GM23248 (cell line): Measurements from ENCODE around the gene MACF1. TPM values are rescaled to one million over a fixed set of nuclear protein-coding genes. Genes with fewer than 3 reads are reported as not detected.

Experiments used
- DNase-seq: peaks from one replicate; pipeline ENCODE4 v3.0.0-alpha.2; 2015
- H2AFZ ChIP-seq: fragments of 200-600 bp; sonication (generic); 2 replicates; pipeline ENCODE4 v1.6.1; 2016; ENCODE audit warnings: antibody characterized with exemption
- H3F3A ChIP-seq: fragments of 200-600 bp; sonication (generic); 2 replicates; pipeline ENCODE4 v1.6.1; 2016; ENCODE audit warnings: mild to moderate bottlenecking, antibody characterized with exemption, mixed run types; ENCODE audit not compliant: insufficient read depth
- H3K27ac ChIP-seq: fragments of 200-600 bp; sonication (generic); 2 replicates; pipeline ENCODE4 v1.5.1; 2016; ENCODE audit warnings: mild to moderate bottlenecking
- H3K27me3 ChIP-seq: fragments of 200-600 bp; sonication (generic); replicated peaks from 2 replicates; pipeline ENCODE4 v1.6.1; 2016; ENCODE audit warnings: mild to moderate bottlenecking; ENCODE audit not compliant: insufficient read depth
- H3K36me3 ChIP-seq: fragments of 200-600 bp; sonication (generic); 2 replicates; pipeline ENCODE4 v1.6.1; 2016; ENCODE audit warnings: low read depth, mild to moderate bottlenecking
- H3K4me1 ChIP-seq: fragments of 200-600 bp; sonication (generic); 2 replicates; pipeline ENCODE4 v1.6.1; 2016; ENCODE audit warnings: mild to moderate bottlenecking; ENCODE audit not compliant: insufficient read depth
- H3K4me2 ChIP-seq: fragments of 200-600 bp; sonication (generic); one replicate; pipeline ENCODE4 v1.6.1; 2016; ENCODE audit warnings: mild to moderate bottlenecking; ENCODE audit not compliant: unreplicated experiment
- H3K4me3 ChIP-seq: fragments of 200-600 bp; sonication (generic); 2 replicates; pipeline ENCODE4 v1.5.1; 2016; ENCODE audit warnings: mild to moderate bottlenecking
- H3K79me2 ChIP-seq: fragments of 200-600 bp; sonication (generic); 2 replicates; pipeline ENCODE4 v1.6.1; 2016; ENCODE audit warnings: mild to moderate bottlenecking; ENCODE audit not compliant: insufficient read depth
- H3K9ac ChIP-seq: fragments of 200-600 bp; sonication (generic); 2 replicates; pipeline ENCODE4 v1.6.1; 2016; ENCODE audit warnings: mild to moderate bottlenecking
- H3K9me2 ChIP-seq: fragments of 200-600 bp; sonication (generic); 2 replicates; pipeline ENCODE4 v1.6.1; 2016; ENCODE audit warnings: mixed run types, mild to moderate bottlenecking, moderate library complexity; ENCODE audit not compliant: insufficient read depth
- H3K9me3 ChIP-seq: fragments of 200-600 bp; sonication (generic); one replicate; pipeline ENCODE4 v1.6.1; 2017; ENCODE audit warnings: low read depth
- H4K20me1 ChIP-seq: fragments of 200-600 bp; sonication (generic); 2 replicates; pipeline ENCODE4 v1.6.0; 2016; ENCODE audit not compliant: insufficient read depth
- EZH2 ChIP-seq: fragments of 200-600 bp; sonication (generic); IDR thresholded peaks from 2 replicates; pipeline ENCODE4 v1.6.1; 2018; ENCODE audit warnings: antibody characterized with exemption, mild to moderate bottlenecking; ENCODE audit not compliant: insufficient read depth, poor library complexity, severe bottlenecking
- EZH2phosphoT487 ChIP-seq: fragments of 200-600 bp; sonication (generic); IDR thresholded peaks from 2 replicates; pipeline ENCODE4 v1.6.1; 2018; ENCODE audit warnings: antibody characterized with exemption, moderate library complexity, mild to moderate bottlenecking, low read depth; ENCODE audit not compliant: insufficient read depth
- WGBS, 2 experiments: methylation state at CpG; one replicate each; pipeline ENCODE4 v1.1.6; 2015 to 2017; ENCODE audit warnings: low lambda C conversion rate in 2 of 2, low coverage in 1 of 2; ENCODE audit errors: missing lambda C conversion rate in 2 of 2; 5-methylcytosine and 5-hydroxymethylcytosine counted together
- in situ Hi-C: fragments of 300-500 bp; cut with MboI; formaldehyde crosslinking; loops from 2 replicates; pipeline ENCODE4 v1.15.0; 2020
- polyA plus RNA-seq: library from polyadenylated mRNA; unstranded; fragments of >200 nt; fragmentation: Nextera tagmentation; extraction: Ambion mirVana; gene quantifications from 2 replicates; pipeline ENCODE4 v1.2.1, GENCODE V29; 2016
- total RNA-seq: library from RNA; depleted of rRNA; stranded (reverse); fragments of >200 nt; shearing (Covaris generic); gene quantifications from 2 replicates; pipeline ENCODE4 v1.2.3, GENCODE V29; 2014; rRNA removed

The MACF1 gene
- total and polyA plus RNA-seq, 2 experiments from 2014 or later: 55.1 to 177 TPM

- no peaks in the 10 kb centered on the region for H4K20me1 ChIP-seq
- H2AFZ ChIP-seq: no peak overlapping the region
- in situ Hi-C loops: loop anchor here (25.0 kb wide), 1 partner anchor 444 kb away; no protein-coding TSS in a partner anchor
- no peaks in the 10 kb centered on the region for H3F3A ChIP-seq
- no peaks in the 10 kb centered on the region for H3K9me3 ChIP-seq
- H3K79me2 ChIP-seq: no peaks in the 10 kb centered on the region
- no peak overlapping the region for H3K9ac ChIP-seq
- H3K36me3 ChIP-seq: peaks cover 24% of the 10 kb centered on the region; the same call in 1 of the 2 replicates
- DNase-seq: no peak
- no peaks in the 10 kb centered on the region for H3K4me1 ChIP-seq
- no peaks in the 10 kb centered on the region for H3K27me3 ChIP-seq
- no peak for TF ChIP-seq EZH2
- TF ChIP-seq EZH2phosphoT487: no peak
- H3K9me2 ChIP-seq: no peaks in the 10 kb centered on the region
- no peak overlapping the region for H3K4me2 ChIP-seq
- no peak overlapping the region for H3K27ac ChIP-seq
- 99 to 100% methylated on average over 4 of the region's 4 CpGs for WGBS, 2 experiments
- H3K4me3 ChIP-seq: no peak overlapping the region
Measured at GRCh38 chr1:39531526-39531925, 327.0 kb downstream of the MACF1 start.

- Histone ChIP-seq H3K4me2 (no peak overlapping the region), H3K36me3 (peaks cover 24% of the 10 kb centered on the region; the same call in 1 of the 2 replicates), H4K20me1 (no peaks in the 10 kb centered on the region), H3K79me2 (no peaks in the 10 kb centered on the region), H3K4me3 (no peak overlapping the region), H3K27me3 (no peaks in the 10 kb centered on the region), H3K9ac (no peak overlapping the region), H2AFZ (no peak overlapping the region), H3K9me2 (no peaks in the 10 kb centered on the region), H3K27ac (no peak overlapping the region), H3K4me1 (no peaks in the 10 kb centered on the region), H3K9me3 (no peaks in the 10 kb centered on the region), H3F3A (no peaks in the 10 kb centered on the region)
- 94 to 100% methylated on average over 1 of the region's 1 CpG for WGBS, 2 experiments
- no peak for TF ChIP-seq EZH2phosphoT487
- TF ChIP-seq EZH2: no peak
- DNase-seq: no peak
- in situ Hi-C loops: loop anchor here (25.0 kb wide), 1 partner anchor 446 kb away; no protein-coding TSS in a partner anchor
Measured at GRCh38 chr1:39533442-39533841, 328.9 kb downstream of the MACF1 start.

Other genes with a start within 250 kb of the MACF1 start
- 56.1 and 69.7 TPM in 2 replicates for gene AKIRIN1, start 213.4 kb upstream of the MACF1 start, total RNA-seq
- gene AKIRIN1, start 213.4 kb upstream of the MACF1 start, polyA plus RNA-seq: 65.5 and 68.5 TPM in 2 replicates
- gene NDUFS5, start 178.3 kb upstream of the MACF1 start, total RNA-seq: 257 and 319 TPM in 2 replicates
- 602 and 606 TPM in 2 replicates for gene NDUFS5, start 178.3 kb upstream of the MACF1 start, polyA plus RNA-seq